GM19193 (cell line): ENCODE results near the gene FNDC1.

Source experiments
- POLR2A ChIP-seq: IDR thresholded peaks from 4 replicates; pipeline ENCODE4 v1.6.1; 2011; ENCODE audit not compliant: insufficient read depth, insufficient read length; ENCODE audit errors: extremely low read depth

The FNDC1 gene

DNA sequence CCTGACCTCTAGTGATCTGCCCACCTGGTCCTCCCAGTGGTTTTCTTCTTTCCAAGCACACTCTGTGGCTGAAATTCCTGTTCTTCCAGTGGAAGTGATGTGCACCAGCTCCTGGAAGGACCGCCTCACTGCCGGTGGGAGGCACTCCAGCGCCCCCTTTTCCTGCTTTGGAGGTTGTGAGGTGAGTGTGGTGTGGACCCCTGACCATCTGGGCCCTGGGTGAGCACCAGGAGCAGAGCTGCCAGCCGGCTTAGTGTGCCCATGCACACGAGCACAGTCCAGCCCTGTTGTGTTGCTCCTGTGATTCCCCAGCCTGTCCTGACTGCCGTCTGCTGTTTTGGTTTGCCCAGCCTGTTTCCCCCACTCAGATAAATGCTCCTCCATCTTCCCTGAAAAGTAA lies 134.6 kb downstream of the FNDC1 start:
- TF ChIP-seq POLR2A = no peak

GRCh38 chr6:159304641-159305040 lies 135.4 kb downstream of the FNDC1 start:
- TF ChIP-seq POLR2A = no peak

- no peak for TF ChIP-seq POLR2A
Observed at GRCh38 chr6:159305159-159305558, 136.0 kb downstream of the FNDC1 start.

DNA sequence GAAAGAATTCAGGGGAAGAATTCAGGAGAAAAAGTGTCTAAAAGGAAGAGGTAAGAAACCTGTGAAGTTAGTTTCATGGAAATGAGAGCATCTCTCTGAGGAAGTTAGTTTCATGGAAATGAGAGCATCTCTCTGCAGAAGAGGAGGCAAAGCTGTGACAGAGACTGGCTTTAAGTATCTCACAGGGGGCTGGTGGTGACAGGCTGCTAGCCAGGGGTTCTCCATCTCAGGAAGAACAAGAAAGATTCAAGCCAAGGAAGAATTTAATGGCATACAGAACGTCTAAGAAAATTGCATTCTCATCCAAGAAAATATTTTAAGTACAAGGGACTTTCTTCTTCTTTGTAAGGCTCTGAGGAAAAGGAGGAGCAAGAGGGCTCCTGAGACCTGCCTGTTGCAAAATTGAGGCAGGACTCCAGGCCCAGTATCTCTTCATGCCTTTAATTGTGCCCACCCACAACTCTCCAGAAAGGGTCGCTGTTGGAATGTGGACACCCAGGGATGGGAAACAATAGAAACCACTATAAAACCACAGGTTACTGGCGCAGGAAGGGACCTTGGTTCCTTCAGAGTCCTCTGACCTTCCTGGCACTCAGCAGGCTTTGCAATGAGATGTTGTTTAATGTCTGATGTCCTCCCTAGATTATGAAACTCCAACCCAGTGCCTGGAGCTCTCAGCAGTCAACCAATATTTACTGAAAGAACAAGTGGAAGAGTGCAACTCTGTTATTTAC lies 136.8 kb downstream of the FNDC1 start:
- no peak for TF ChIP-seq POLR2A

GRCh38 chr6:159307246-159307790 lies 138.1 kb downstream of the FNDC1 start:
- no peak for TF ChIP-seq POLR2A

- no peak for TF ChIP-seq POLR2A
Observed at GRCh38 chr6:159308198-159308597, 139.0 kb downstream of the FNDC1 start.

GRCh38 chr6:159309723-159310122 lies 140.5 kb downstream of the FNDC1 start:
- no peak for TF ChIP-seq POLR2A

DNA sequence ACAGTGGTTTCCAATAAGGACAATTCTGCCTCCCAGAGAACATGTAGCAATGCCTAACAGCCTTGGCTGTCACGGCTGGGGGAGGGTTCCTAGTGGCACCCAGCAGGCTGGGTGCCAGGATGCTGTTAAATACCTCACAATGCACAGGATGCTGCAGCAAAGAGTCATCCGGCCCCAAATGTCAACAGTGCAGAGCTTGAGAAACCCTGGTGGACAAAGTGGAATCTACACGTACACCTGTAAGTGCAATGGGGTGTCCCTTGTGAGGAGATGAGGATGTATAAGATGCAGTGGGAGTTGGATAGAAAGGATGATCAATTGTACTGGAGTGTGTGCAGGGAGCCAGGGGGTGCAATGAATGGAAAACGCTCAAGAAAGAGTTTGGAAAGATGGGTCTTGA lies 142.4 kb downstream of the FNDC1 start:
- TF ChIP-seq POLR2A = no peak

DNA sequence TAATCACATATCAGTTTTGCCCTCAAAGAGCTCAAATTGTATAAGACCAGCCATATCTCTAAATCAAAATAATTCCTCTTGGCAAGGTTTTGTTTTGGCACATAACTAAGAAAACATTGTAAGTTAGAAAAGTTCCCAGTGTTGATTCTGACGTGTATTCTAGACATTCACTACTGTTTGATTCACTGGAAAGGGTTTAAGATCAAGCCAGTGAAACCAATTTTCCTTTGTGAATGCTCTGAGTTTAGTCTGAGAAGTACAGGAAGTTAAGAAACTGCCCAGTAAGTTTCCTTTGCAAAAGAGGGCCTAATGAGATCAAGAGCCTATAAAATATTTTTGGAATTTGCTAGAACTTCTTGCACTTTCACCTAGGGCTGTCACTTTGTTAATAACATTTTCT lies 143.0 kb downstream of the FNDC1 start:
- no peak for TF ChIP-seq POLR2A

DNA sequence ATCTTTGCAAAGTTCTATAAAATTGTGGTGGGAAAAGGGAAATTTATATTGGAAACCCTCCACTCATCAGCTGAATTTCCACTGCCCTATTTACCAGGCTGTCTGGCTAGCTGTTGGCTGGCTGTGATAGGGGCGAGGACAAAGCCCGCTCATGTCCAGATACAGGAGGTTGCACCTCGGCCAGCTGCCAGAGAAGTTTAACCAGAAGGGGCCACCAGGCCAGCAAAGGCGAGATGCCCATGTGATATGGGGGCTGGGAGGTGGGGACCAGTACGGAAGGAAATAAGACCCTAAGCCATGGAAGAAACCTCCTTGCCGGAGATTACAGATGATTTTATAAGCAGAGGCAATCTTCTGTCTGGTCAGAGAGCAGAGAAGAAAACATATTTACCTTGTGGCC lies 143.8 kb downstream of the FNDC1 start:
- no peak for TF ChIP-seq POLR2A

DNA sequence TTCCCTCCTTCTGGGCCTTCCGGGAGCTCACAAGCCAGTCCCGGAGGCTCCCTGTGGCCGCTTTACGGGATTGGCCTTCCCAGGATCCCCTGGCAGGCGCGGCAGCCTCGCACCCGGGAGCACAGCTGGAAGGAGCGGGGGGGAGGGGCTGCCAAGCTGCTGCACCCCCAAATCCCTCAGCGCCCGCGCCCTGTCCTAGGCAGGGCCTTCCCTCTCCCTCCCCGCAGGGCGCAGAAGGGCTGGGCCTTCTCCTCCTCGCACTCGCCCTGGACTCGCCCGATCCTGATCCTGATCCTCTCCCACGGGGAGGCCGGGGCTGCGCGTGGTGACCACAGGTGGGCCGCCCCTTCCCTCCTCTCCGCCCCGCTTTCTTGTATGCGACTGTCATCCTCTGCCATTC lies 146.4 kb downstream of the FNDC1 start:
- TF ChIP-seq POLR2A = no peak

DNA sequence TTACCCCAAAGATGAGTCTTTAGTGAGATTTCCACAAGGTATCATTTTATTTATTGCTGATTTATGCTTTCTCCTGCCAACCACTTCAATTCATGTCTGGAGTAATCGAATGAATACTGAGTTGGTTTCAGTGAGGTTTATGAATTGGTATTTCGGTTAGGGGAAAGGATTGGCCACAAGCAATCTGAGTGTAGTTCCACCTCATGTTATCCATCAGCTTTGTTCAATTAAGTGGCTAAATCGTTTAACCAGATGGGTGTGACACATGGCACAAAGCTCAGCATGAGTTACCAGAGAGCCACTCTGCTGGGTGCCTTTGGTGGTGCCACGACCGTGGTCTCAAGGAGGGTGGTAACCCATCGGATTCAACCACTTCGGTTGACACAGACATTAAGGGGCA lies 148.2 kb downstream of the FNDC1 start:
- TF ChIP-seq POLR2A = no peak

GRCh38 chr6:159321267-159321666 lies 152.1 kb downstream of the FNDC1 start:
- TF ChIP-seq POLR2A = no peak
